ENCODE results near the gene KRT40. TPM values are rescaled to one million over a fixed set of nuclear protein-coding genes. Genes with fewer than 3 reads are reported as not detected.

KRT40 gene
- total and polyA plus RNA-seq, 12 donors, result not detected

DNA sequence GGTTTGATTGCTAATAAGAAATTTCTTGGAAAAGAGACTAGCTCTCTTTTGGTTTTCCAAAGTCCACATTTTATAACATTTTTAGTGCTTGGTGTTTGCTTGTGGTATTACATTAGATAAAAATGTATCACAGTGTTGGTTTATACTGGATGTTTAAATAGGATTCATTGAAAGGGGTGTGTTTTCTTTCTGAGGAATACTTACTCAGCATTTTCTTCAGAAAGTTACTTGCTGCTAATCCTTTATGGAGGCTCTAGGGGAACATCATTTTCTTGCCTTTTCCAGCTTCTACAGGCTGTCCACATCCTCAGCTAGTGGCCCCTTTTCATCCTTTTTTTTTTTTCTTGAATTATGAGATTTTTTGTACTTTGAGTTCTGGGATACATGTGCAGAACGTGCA lies 16.5 kb downstream of the KRT40 start:
- Histone ChIP-seq H3K27ac (no peak overlapping the region), H3K4me1 (replicated peaks in 1 of 2) (no peaks in the 10 kb centered on the region), H3K9me3 (replicated peaks in 1 of 3) (no peaks in the 10 kb centered on the region), H3K27me3 (peaks cover 4% of the 10 kb centered on the region), H3K36me3 (replicated peaks in 1 of 2) (no peaks in the 10 kb centered on the region), H3K4me3 (no peak overlapping the region)
- no peak for DNase-seq
- TF ChIP-seq, protein P1, sequence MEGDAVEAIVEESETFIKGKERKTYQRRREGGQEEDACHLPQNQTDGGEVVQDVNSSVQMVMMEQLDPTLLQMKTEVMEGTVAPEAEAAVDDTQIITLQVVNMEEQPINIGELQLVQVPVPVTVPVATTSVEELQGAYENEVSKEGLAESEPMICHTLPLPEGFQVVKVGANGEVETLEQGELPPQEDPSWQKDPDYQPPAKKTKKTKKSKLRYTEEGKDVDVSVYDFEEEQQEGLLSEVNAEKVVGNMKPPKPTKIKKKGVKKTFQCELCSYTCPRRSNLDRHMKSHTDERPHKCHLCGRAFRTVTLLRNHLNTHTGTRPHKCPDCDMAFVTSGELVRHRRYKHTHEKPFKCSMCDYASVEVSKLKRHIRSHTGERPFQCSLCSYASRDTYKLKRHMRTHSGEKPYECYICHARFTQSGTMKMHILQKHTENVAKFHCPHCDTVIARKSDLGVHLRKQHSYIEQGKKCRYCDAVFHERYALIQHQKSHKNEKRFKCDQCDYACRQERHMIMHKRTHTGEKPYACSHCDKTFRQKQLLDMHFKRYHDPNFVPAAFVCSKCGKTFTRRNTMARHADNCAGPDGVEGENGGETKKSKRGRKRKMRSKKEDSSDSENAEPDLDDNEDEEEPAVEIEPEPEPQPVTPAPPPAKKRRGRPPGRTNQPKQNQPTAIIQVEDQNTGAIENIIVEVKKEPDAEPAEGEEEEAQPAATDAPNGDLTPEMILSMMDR (IDR thresholded peaks at IDR 0.05), result no peak
- TF ChIP-seq POLR2A (IDR thresholded peaks at IDR 0.05), result no peak
- intact Hi-C loops (cut with DNase I), result no loop called here
- 72 to 89% (median 83%) methylated on average over 1 of the region's 1 CpG for WGBS, 4 donors

DNA sequence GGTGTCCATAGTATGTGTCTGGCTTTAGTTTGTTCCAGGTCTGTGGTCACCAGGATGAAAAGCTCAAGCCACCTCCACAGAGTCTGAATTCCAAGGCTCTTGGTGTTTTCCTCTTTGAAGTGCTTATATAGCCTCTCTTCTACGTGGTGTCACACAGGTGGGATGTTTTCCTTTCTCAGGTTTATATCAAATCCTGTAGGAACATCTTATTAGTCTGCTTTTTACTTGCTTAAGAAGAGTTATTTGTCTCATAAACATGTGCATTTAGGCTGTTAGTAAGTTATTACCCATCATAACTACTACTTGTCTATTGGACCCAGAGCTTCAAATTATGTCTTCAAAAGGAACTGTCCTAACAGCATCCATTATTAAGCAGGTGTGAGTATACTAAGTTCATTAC lies 17.3 kb downstream of the KRT40 start, which contains the start of gene KRT39:
Gene KRT39 (minus strand): TSS at position 101 of the 400 bp plus-strand sequence. CDS start 92 bp downstream, at position 9.
- WGBS, 4 donors, result 27 to 84% (median 72%) methylated on average over 1 of the region's 1 CpG
- Histone ChIP-seq H3K4me1 (replicated peaks in 1 of 2) (no peaks in the 10 kb centered on the region), H3K9me3 (replicated peaks in 1 of 3) (no peaks in the 10 kb centered on the region), H3K27me3 (peaks cover 4% of the 10 kb centered on the region), H3K4me3 (no peak within 1 kb of the TSS), H3K36me3 (replicated peaks in 1 of 2) (no peaks in the 10 kb centered on the region), H3K27ac (no peak within 1 kb of the TSS)
- DNase-seq, result no peak
- TF ChIP-seq POLR2A (IDR thresholded peaks at IDR 0.05), result no peak
- TF ChIP-seq, protein P1 (IDR thresholded peaks at IDR 0.05), result no peak
- intact Hi-C loops (cut with DNase I), result no loop called here

DNA sequence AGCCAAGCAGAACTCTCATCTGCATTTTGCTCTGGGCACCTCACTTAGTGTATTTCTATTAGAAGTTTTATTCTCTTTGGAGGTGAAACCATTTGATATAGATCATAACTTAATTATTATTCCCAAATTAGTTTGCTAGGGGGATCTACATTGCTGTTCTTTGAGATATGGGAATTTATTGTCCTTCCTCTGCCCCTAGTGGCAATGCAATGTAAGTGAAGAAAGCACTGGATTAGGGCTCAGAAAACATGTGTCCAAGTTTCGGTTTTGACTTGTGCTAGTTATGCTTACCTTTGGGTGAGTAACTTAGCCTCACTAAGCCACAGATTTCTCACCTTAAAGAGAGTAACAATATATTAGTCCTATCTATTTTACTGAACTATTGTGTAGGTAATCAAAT lies 20.3 kb downstream of the KRT40 start:
- Histone ChIP-seq H3K4me1 (replicated peaks in 1 of 2) (no peaks in the 10 kb centered on the region), H3K9me3 (replicated peaks in 1 of 3) (no peaks in the 10 kb centered on the region), H3K36me3 (replicated peaks in 1 of 2) (no peaks in the 10 kb centered on the region), H3K4me3 (no peak overlapping the region), H3K27me3 (no peaks in the 10 kb centered on the region), H3K27ac (no peak overlapping the region)
- intact Hi-C loops (cut with DNase I), result no loop called here
- DNase-seq, result peak in 1 of 7 donors; percentile 10
- WGBS, 4 donors, result 32 to 57% (median 40%) methylated on average over 1 of the region's 1 CpG
- TF ChIP-seq, protein P1 (IDR thresholded peaks at IDR 0.05), result peak; percentile 38 to 66 (median 50)
- TF ChIP-seq POLR2A (IDR thresholded peaks at IDR 0.05), result no peak

DNA sequence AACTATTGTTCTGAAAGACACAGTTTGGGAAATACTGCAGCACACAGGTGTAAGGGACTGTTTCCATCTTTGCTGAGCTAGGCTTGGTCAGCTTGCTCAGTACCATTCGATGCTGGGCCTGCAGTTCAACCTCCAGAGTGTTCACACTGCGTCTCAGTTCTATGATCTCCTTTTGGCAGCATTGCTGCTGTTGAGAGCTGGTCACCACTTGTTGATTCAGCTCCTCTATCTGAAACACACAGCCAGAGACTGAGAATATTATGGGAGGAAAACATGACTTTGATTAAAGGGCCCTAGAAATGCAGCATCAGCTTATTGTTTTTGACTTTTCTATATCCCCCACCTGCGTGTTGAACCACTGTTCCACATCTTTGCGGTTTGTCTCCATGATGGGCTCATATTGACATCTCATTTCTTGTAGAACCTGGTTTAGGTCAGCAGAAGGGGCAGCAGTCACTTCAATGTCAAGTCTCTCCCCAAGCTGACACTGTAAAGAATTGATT lies 22.0 kb downstream of the KRT40 start:
- Histone ChIP-seq H3K27me3 (no peaks in the 10 kb centered on the region), H3K9me3 (replicated peaks in 1 of 3) (no peaks in the 10 kb centered on the region)
- 90 to 97% (median 91%) methylated on average over 4 of the region's 4 CpGs for WGBS, 4 donors

More for the DNA sequence above, 22.0 kb downstream of the KRT40 start:
- Histone ChIP-seq H3K27ac (no peak overlapping the region), H3K4me1 (replicated peaks in 1 of 2) (no peaks in the 10 kb centered on the region), H3K36me3 (replicated peaks in 1 of 2) (no peaks in the 10 kb centered on the region), H3K4me3 (no peak overlapping the region)
- intact Hi-C loops (cut with DNase I), result no loop called here
- no peak for DNase-seq
- TF ChIP-seq, protein P1 (IDR thresholded peaks at IDR 0.05), result no peak
- no peak for TF ChIP-seq POLR2A (IDR thresholded peaks at IDR 0.05)

All from adrenal gland (tissue), 12 donors.